Gastroesophageal sphincter (tissue), 3 donors: Measurements from ENCODE around the gene GALNTL6.

Experiments
- CTCF ChIP-seq, 4 experiments: fragments of 200-600 bp in 2 of 4; fragments of 450-650 bp in 2 of 4; sonication (generic) in 1 of 4; IDR thresholded peaks; one replicate each; pipeline ENCODE4 v1.5.1; 2017 to 2019; ENCODE audit warnings: antibody characterized with exemption in 4 of 4, mild to moderate bottlenecking in 2 of 4, moderate library complexity in 2 of 4
- POLR2A ChIP-seq, 2 donors: fragments of 450-650 bp; IDR thresholded peaks; one replicate each; pipeline ENCODE4 v1.6.1; 2017; ENCODE audit warnings: antibody characterized with exemption in 2 of 2, mild to moderate bottlenecking in 2 of 2, moderate library complexity in 1 of 2
- POLR2AphosphoS5 ChIP-seq: sonication (generic); formaldehyde crosslinking; IDR thresholded peaks from one replicate; pipeline ENCODE4 v1.6.1; 2017; ENCODE audit warnings: antibody characterized with exemption

- no peak for TF ChIP-seq CTCF (IDR thresholded peaks at IDR 0.05)
- TF ChIP-seq POLR2A (IDR thresholded peaks at IDR 0.05), result no peak
- TF ChIP-seq POLR2AphosphoS5, result no peak
Observed at GRCh38 chr4:171779301-171779700, 33.9 kb upstream of the GALNTL6 start.
